22Rv1 (cell line): ENCODE data around the gene LIMK1.

Source experiments
- CTCF ChIP-seq: fragments of 450-650 bp; IDR thresholded peaks from 2 replicates; pipeline ENCODE4 v1.5.1; 2017; ENCODE audit warnings: mild to moderate bottlenecking
- ZFX ChIP-seq: fragments of 450-650 bp; IDR thresholded peaks from 2 replicates; pipeline ENCODE4 v1.6.1; 2017; ENCODE audit warnings: antibody characterized with exemption, borderline replicate concordance

GRCh38 chr7:74149071-74149470, 65.5 kb downstream of the LIMK1 start:
- TF ChIP-seq CTCF (no peak), ZFX (no peak)
